MV-4-11 (cell line): Measurements from ENCODE around the gene TRIM47.

Experiments used
- DNase-seq: peaks from one replicate; lab custom pipeline; 2025; lab: John Stamatoyannopoulos, UW

Gene TRIM47

GRCh38 chr17:75909051-75909811 is 30.9 kb upstream of the TRIM47 start:
- DNase-seq: no peak

DNA sequence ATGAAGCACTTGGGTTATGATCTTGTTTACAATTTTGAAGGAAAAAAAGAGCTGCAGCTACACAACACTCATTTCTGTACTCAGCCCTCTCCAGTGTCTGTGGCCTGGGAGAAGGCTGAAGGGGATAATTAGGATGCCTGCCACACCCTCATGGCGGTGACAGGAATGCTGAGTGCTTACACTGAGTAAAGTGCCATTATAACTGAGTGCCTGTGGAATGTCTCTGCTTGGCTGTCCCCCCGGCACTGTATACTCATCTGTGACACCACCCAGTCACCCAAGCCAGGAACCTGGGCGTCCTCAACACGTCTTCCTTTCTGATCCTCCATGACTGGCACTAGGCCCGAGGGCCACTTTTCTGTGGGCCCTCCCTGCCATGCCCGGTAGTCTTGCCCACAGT is 29.8 kb upstream of the TRIM47 start:
- no peak for DNase-seq

DNA sequence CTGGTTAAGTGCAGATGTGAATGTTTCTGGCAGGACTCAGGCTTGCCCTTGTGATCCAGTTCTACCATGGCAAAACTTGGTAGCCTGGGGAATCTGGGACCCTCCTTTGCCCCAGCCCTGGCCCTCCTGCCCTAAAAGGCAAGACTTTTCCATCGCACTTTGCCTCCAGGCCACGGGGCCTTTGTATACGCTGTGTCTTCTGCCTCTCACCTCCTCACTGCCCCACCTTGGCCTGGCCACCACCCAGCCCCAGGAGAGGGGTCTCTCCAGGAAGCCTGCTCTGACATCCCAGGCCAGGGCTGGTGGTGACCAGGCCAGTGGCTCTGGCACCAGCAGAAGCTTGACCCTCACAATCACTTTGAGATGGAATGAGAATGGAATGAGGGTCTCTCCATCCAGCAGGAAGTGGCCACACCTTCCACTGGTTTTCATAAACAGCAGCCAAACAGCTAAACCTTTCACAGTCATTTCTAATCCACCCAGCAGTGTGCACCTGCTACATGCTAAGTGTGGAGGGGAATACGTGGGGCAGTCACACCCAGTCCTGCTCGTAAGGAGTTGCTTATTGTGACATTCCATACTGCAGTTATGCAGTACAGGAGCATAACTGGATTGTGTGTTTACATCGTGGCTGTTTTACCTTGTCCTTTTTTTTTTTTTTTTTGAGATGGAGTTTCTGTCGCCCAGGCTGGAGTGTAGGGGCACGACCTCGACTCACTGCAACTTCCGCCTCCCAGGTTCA is 27.9 kb upstream of the TRIM47 start:
- DNase-seq: no peak

DNA sequence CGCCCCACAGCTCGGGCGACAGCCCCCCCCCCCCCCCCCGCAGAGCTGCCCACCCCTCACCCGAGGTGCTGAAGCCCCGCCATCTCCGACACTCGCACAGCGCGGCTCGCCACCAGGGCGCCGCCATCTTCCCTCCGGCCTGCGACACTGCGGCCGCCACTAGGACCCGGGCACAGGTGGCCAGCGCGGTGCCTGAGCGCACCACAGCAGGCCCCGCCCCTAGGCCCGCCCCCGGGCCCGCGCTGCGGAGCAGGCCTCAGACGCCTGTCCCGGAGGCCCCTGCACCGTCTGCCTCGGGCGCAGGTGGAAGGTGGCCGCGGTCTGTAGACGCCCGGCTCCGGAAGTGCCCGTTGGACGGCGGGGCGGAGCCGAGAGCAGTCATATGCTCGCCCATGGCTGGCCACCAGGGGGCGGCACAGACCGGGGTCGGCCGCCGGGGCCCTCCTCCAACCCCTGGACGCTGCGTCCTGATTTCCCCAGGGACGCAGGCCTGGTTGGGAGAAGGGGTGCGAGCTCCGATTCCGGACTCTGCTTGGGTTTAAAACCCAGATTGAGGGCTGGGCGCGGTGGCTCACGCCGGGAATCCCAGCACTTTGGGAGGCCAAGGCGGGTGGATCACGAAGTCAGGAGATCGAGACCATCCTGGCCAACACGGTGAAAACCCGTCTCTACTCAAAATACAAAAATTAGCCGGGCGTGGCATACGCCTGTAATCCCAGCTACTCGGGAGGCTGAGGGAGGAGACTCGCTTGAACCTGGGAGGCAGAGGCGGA is 26.6 kb upstream of the TRIM47 start, which contains the start of gene MRPL38:
Gene MRPL38, minus strand, starts transcription at position 136 of the 773 bp plus-strand sequence. Its CDS starts 9 bp downstream, at position 127.
- peak; percentile 93 for DNase-seq

- no peak for DNase-seq
Measured at GRCh38 chr17:75902406-75902805, 24.0 kb upstream of the TRIM47 start.

- no peak for DNase-seq
Measured at GRCh38 chr17:75901727-75902126, 23.3 kb upstream of the TRIM47 start.

DNA sequence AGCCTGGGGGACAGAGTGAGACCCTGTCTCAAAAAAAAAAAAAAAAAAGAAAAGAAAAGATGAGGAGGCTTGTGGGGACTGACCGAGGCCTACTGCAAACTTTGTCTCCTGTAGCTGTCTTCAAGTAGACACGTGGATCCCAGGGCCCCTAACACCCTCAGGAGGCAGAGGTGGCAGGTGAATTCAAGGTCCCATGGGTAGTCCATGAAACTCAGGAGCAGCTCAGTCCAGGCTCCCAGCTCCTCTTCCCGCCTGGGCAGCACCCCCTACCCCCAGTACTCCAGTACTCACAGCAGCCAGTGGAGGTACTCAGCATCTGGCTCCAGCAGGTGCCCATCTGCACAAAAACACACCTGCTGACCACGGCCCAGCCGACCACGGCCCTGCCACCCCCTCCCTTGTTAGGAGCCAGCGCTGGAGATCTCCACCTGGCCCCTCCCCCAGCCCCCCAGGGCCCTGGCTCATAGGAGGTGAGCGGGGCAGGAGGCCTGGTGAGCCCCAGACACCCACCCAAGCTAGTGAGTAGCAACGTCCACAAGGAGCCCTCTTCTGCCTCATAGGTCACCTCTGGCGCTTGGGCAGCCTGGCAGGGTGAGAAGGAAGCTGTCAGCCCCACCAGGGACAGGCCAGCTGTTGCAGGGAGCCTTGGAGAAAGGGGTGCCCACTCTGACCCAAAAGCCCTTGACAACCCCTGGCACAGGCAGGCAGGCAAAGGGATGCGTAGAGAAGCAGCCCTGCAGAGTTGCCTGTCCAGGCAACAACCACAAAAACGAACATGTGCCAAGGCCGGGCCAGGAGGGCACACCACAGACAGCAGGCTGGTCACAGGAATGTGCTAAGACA is 22.5 kb upstream of the TRIM47 start:
- no peak for DNase-seq

- DNase-seq: no peak
Measured at GRCh38 chr17:75899767-75900468, 21.5 kb upstream of the TRIM47 start.

GRCh38 chr17:75899353-75899752 is 21.0 kb upstream of the TRIM47 start:
- DNase-seq: no peak

DNA sequence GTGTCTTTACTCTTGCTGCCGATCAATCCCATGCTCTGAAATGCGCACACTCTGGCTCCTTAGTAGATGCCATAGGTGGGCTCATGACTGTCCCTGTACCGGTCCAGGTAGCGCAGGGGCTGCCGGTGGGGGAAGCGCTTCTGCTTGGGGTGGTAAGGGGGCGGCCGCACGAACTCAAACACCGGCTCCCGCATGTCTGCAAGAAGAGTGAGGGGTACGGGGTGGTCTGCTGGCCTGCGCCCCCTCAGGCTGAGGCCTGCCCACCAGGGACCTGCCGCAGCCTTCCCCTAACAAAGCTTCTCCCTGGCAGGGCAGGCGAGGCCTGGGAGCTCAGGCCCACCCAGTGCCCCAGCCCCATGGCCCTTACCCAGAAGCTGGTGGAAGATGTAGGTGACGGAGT is 20.4 kb upstream of the TRIM47 start:
- DNase-seq: no peak

DNA sequence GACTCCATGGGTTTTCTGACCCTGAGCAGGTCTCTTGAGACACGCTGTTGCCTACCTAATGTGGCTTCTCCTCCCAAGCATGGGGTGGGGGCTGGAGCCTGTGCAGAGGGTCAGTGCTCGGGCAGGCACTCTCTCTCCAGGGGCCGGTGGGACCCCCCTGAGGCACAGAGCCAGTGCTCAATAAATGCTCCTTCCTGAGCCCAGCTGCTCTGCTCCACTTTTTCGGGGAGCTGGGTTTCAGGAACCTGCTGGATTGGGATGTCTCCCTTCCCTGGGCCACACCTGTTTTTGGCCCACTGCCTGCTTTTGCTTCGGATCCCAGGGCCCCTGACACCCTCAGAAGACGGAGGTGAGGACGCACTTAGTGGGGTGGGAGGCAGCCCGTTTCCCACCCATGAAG is 19.7 kb upstream of the TRIM47 start:
- DNase-seq: no peak

DNA sequence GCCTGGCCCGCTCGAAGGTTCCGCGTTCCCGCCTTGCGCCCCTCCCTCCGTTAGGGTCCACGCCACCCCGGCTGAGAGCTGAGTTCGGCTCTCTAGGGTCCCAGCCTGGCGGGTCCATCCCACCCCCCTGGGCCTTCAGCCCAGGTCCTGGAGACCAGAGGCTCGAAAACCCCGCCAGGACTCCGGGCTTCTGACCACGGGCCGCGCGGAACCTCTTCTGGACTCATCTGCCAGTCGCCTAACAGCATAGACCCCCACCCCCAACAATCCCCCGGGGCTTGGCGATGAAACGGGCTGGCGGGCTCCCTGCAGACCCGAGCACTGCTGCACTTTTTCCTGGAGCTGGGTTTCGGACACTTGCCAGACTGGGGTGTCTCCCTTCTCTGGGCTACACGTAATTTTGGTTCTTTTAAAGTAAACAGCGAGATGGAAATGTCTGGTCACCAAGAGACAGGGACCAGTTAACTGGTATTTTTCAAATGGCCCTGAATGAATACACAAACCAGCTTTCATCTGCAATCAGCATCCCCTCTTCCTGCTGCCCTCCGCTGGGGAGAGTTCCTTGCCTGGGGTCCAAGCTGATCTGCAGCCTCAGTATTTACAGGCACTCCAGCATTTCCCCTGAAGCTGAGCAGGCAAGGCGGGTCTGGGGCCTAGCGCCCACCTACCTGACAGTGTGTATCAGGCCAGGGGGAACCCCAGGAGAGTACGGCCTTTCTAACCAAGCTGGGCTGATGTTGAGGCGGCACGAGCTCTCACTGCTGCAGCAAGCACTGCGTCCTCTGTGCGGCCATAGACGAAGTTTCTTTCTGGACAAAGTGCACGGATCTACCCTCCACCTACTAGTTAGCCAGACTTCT is 19.0 kb upstream of the TRIM47 start:
- DNase-seq: no peak

DNA sequence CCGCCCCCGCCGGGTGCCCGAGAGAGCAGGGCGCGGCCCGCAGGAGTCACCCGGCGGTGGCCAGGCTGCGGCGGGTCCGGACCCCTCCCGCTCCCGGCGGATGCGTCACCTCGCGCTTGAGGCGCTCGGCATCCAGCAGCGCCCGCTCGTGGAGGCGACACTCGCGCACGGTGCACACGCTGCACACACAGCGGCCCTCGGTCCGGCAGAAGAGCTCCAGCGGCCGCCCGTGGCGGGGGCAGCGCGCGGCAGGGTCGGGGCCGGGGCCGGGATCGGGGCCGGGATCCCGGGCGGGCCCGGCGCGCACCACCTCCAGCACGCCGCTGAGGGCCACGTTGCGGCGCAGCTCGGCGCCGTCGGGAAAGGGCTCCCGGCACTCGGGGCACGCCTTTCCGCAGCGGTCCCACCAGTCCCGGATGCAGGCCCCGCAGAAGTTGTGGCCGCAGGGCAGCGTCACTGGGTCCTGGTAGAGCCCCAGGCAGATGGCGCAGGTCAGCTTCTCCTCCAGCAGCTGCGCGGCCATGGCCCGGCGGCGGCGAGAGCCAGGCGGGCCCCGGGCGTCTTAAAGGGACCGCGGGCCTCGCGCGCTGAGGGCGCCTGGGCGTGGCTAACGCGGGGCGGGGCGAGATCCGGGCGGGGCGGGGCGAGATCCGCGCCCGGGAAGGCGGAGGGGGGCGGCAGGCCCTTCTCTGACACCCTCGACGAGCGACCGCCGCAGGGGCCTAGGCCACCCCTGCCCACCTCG is 18.2 kb upstream of the TRIM47 start, which contains the start of gene TRIM65:
Gene TRIM65, minus strand, starts transcription at position 537 of the 745 bp plus-strand sequence. Its CDS starts 14 bp downstream, at position 523.
- peak; percentile 64 for DNase-seq

DNA sequence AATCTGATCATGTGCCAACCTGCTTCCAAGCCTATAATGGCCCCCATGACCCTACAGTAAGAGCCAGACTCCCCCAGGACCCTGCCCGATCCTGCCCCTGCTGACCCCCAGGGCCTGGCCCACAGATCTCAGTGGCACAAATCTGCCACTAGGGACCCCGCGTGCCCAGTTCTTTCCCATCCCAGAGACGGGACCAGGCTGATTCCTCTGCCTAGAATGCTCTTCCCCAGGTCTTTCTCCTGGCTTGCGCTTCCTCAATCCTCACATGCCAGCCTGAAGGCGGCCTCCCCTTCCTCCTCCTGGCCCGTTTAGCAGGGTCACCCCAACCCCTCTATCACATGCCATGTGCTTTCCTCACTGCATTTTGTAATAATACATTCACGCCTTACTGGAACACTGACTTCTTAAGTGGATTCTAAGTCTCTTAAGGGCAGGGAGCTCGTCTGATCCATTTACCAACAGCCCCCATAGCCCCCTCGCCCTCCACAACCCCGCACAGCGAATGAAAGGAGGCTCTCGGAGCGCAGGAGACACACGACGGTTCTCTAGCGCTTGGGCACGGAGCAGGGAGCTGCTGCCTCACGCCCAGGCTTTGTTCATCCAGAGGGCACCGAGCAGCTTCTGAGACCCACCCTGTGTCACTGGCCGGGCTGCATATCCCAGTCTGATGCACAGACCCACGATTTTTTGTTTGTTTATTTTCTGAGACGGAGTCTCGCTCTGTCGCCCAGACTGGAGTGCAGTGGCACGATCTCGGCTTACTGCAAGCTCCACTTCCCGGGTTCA is 17.2 kb upstream of the TRIM47 start:
- peak; percentile 35 for DNase-seq

DNA sequence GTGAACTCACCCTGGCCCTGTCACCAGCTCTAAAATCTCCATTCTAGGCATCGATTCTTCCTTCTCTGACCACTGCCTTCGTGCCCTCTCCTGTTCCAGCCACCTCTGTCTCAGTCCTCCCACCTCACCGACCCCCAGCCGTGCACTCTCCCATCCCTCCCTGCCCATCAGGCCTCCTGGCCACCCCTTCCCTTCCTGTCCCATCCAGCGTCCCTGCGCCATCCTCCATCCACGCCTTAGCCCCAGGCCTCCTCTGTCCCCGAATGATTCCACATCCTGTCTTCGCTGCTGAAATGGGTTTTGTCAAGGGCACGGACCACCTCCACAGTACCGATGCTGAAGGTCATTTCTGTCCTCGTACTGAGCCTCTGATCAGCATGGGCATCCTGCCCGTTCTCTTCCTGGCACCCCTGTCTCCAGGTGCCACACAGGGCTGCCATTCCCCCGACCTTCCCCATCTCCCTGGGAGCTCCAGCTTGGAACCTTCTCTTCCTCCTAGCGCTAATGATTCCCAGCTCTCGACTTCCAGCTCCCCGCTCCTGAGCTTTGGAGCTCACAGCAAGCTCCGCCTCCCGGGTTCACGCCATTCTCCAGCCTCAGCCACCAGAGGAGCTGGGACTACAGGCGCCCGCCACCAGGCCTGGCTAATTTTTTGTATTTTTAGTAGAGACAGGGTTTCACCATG is 15.8 kb upstream of the TRIM47 start:
- no peak for DNase-seq

DNA sequence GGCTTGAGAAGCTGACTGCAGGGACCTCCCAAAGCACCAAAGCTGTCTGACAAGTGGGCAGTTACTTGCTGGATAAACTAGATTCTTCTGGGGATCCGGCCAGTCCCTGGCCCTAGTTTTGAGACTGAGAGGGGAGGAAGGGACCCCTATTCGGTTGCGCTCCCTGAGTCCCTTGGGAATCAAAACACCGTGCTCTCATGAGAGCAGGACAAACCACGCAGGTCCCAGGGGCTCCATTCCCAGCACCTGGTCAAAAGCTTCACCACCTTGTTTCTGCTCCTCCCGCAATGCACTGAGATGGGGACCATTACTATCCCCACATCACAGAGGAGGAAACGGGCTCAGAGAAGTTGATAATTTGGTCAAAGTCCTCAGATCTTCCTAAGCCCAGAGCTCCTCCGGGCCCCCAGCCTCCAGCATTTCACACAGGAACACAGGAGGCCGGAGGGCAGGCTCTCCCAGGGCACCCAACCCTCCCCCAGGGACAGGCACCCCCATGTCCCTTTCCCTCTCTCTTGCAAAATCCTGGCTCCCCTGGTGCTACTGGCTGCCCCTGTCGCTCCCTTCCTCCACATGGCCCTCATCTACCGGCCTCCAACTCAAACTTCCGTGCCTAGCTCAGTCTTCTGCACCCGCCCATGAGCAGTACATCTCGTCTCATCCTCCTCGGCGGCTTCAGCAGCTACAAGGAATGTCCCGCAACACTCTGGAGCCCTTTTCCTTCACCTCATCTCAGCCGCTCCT is 15.1 kb upstream of the TRIM47 start:
- no peak for DNase-seq
